Endothelial cell (in vitro differentiated cells): ENCODE measurements around the gene PTPRK. TPM values are rescaled to one million over a fixed set of nuclear protein-coding genes. Genes with fewer than 3 reads are reported as not detected.

Experiments used
- DNase-seq: peaks from one replicate; pipeline ENCODE4 v3.0.0; 2021; ENCODE audit warnings: low spot score
- H3K27ac Mint-ChIP-seq: one replicate; pipeline ENCODE4 v1.8.0; 2021; ENCODE audit warnings: mixed read lengths, inconsistent platforms; ENCODE audit not compliant: unreplicated experiment
- H3K27me3 Mint-ChIP-seq: one replicate; pipeline ENCODE4 v1.8.0; 2021; ENCODE audit warnings: mild to moderate bottlenecking, moderate library complexity, mixed read lengths, inconsistent platforms; ENCODE audit not compliant: unreplicated experiment
- H3K36me3 Mint-ChIP-seq: one replicate; pipeline ENCODE4 v1.8.0; 2021; ENCODE audit warnings: mild to moderate bottlenecking, low read depth, mixed read lengths, inconsistent platforms; ENCODE audit not compliant: unreplicated experiment
- H3K4me1 Mint-ChIP-seq: one replicate; pipeline ENCODE4 v1.8.0; 2021; ENCODE audit warnings: mild to moderate bottlenecking, mixed read lengths, inconsistent platforms; ENCODE audit not compliant: unreplicated experiment
- H3K4me3 Mint-ChIP-seq: one replicate; pipeline ENCODE4 v1.8.0; 2021; ENCODE audit warnings: mild to moderate bottlenecking, mixed read lengths, inconsistent platforms; ENCODE audit not compliant: unreplicated experiment
- H3K9me3 Mint-ChIP-seq: one replicate; pipeline ENCODE4 v1.8.0; 2021; ENCODE audit warnings: mixed read lengths, inconsistent platforms; ENCODE audit not compliant: unreplicated experiment
- total RNA-seq: library from RNA; stranded (reverse); fragmentation: NEBNext Ultra II Directional; extraction: Animal tissue kit (Norgen Biotek cat#: 25700); gene quantifications from one replicate; pipeline ENCODE4 v1.2.1, GENCODE V29; 2021; ENCODE audit not compliant: unreplicated experiment
- TF ChIP-seq, protein P1 (sequence below): fragments of 200-600 bp; sonication (generic); IDR thresholded peaks from one replicate; pipeline ENCODE4 v1.5.0; 2021; ENCODE audit warnings: antibody characterized with exemption; ENCODE audit not compliant: unreplicated experiment

Gene PTPRK
- total RNA-seq, 1 donor from 2014 or later, result 47.3 TPM

- Mint-ChIP-seq H3K27me3 (no peaks in the 10 kb centered on the region), H3K36me3 (no peaks in the 10 kb centered on the region), H3K27ac (no peak overlapping the region), H3K9me3 (no peaks in the 10 kb centered on the region), H3K4me3 (no peak overlapping the region), H3K4me1 (no peaks in the 10 kb centered on the region)
- DNase-seq, result no peak
- TF ChIP-seq, protein P1, sequence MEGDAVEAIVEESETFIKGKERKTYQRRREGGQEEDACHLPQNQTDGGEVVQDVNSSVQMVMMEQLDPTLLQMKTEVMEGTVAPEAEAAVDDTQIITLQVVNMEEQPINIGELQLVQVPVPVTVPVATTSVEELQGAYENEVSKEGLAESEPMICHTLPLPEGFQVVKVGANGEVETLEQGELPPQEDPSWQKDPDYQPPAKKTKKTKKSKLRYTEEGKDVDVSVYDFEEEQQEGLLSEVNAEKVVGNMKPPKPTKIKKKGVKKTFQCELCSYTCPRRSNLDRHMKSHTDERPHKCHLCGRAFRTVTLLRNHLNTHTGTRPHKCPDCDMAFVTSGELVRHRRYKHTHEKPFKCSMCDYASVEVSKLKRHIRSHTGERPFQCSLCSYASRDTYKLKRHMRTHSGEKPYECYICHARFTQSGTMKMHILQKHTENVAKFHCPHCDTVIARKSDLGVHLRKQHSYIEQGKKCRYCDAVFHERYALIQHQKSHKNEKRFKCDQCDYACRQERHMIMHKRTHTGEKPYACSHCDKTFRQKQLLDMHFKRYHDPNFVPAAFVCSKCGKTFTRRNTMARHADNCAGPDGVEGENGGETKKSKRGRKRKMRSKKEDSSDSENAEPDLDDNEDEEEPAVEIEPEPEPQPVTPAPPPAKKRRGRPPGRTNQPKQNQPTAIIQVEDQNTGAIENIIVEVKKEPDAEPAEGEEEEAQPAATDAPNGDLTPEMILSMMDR, result no peak
Measured at GRCh38 chr6:128046033-128046432, 474.4 kb downstream of the PTPRK start.

GRCh38 chr6:128039543-128039942 lies 480.9 kb downstream of the PTPRK start:
- Mint-ChIP-seq H3K27me3 (no peaks in the 10 kb centered on the region), H3K36me3 (no peaks in the 10 kb centered on the region), H3K9me3 (no peaks in the 10 kb centered on the region), H3K4me1 (peaks cover 3% of the 10 kb centered on the region), H3K4me3 (no peak overlapping the region), H3K27ac (no peak overlapping the region)
- TF ChIP-seq, protein P1, result no peak
- no peak for DNase-seq

DNA sequence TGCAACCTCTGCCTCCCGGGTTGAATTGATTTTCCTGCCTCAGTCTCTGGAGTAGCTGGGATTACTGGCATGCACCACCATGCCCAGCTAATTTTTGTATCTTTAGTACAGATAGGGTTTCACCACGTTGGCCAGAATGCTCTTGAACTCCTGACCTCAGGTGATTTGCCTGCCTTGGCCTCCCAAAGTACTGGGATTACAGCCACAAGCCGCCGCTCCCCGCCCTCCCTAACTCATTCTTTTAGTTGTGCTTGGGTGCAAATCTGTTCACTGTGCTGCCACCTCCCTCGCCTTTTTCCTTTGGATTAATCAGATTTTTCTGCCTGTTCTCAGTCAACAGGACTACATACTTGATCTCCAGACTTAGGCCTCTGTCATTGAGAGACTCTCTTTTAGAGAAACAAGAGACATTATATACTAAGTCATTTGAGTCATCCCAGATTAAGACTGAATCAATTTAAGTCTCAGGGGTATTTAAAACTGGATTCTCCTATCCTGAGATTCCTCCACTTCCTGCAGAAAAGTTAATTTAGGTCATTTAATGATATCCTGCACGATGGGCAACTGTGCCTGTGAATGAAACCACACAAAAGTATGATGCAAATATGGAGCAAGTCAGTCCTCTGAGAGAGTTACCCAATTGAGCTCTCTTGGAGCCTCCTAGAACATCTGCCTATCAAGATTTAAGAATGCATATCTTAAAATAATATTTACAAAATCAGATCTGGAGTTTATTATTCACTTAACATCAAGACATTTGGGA lies 483.4 kb downstream of the PTPRK start:
- H3K9me3 Mint-ChIP-seq, result no peaks in the 10 kb centered on the region
- H3K4me3 Mint-ChIP-seq, result no peak overlapping the region
- TF ChIP-seq, protein P1, result no peak
- H3K27ac Mint-ChIP-seq, result no peak overlapping the region
- H3K36me3 Mint-ChIP-seq, result no peaks in the 10 kb centered on the region
- DNase-seq, result no peak
- H3K4me1 Mint-ChIP-seq, result peaks cover 3% of the 10 kb centered on the region
- H3K27me3 Mint-ChIP-seq, result no peaks in the 10 kb centered on the region

DNA sequence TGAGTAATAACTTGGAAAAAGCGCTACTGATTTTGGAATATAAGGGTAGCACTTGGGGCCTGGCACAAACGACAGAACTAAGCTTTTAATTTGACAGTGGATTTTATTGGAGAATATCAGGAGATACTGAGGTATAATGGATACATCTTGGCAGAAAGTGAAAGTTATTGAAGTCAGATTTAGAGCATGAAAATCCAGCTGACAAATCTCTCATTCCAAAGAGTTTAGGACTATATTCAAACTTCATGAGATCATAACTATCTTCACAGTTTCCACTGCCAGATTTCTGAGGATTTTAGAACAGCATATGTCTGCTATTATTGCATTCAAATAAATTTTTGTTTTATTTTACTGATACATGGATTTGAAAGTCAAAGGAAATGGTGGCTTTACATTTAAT lies 487.2 kb downstream of the PTPRK start:
- H3K27ac Mint-ChIP-seq, result no peak overlapping the region
- no peak for DNase-seq
- TF ChIP-seq, protein P1, result no peak
- H3K36me3 Mint-ChIP-seq, result no peaks in the 10 kb centered on the region
- no peaks in the 10 kb centered on the region for H3K4me1 Mint-ChIP-seq
- no peaks in the 10 kb centered on the region for H3K9me3 Mint-ChIP-seq
- H3K4me3 Mint-ChIP-seq, result no peak overlapping the region
- H3K27me3 Mint-ChIP-seq, result no peaks in the 10 kb centered on the region

DNA sequence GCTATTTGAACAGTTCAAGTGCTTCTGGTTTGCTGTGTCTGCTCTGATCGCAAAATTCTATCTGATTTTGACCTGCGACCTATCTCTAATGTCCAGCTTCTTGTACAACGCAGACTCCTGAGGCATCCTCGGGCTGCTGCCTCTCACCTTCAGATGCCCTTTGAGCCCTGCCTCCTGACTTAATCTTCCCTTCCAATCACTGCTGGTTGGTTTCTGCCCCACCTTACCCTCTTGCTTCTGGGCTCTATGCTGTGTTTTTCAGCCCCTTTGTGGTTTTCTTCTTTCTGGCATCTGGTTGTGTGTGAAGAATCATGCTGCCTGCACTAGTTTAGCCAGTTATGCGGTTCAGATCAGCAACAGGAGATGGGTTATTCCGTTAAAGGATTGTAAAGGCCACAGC lies 488.4 kb downstream of the PTPRK start:
- H3K4me1 Mint-ChIP-seq, result no peaks in the 10 kb centered on the region
- H3K4me3 Mint-ChIP-seq, result no peak overlapping the region
- TF ChIP-seq, protein P1, result no peak
- DNase-seq, result no peak
- no peaks in the 10 kb centered on the region for H3K27me3 Mint-ChIP-seq
- H3K27ac Mint-ChIP-seq, result no peak overlapping the region
- no peaks in the 10 kb centered on the region for H3K9me3 Mint-ChIP-seq
- H3K36me3 Mint-ChIP-seq, result no peaks in the 10 kb centered on the region
